Mesenchymal stem cell (in vitro differentiated cells and primary cell): ENCODE measurements around the gene SYTL3.
A peak's percentile ranks its signal among the peaks of the same experiment; 100 is the strongest.
"Not testable (repeated sequence)": the region's sequence is repeated elsewhere in the genome, so short reads cannot be mapped to it uniquely, and the experiment has no call there.

Source experiments
- DNase-seq: peaks from one replicate; pipeline ENCODE4 v3.0.0-alpha.2; 2013
- H2AFZ ChIP-seq: one replicate; pipeline ENCODE4 v1.6.1; 2013; ENCODE audit warnings: low read depth, mild to moderate bottlenecking, control low read depth, inconsistent platforms, low read length, moderate library complexity
- H2AK5ac ChIP-seq: 2 replicates; pipeline ENCODE4 v1.6.1; 2013; ENCODE audit warnings: low read length, moderate library complexity, mild to moderate bottlenecking, inconsistent platforms; ENCODE audit not compliant: severe bottlenecking
- H2BK120ac ChIP-seq: one replicate; pipeline ENCODE4 v1.6.1; 2013; ENCODE audit warnings: low read depth, mild to moderate bottlenecking, inconsistent platforms, low read length, moderate library complexity
- H2BK12ac ChIP-seq, 2 experiments: one replicate each; pipeline ENCODE4 v1.6.1; 2013; ENCODE audit warnings: inconsistent platforms in 2 of 2, low read length in 2 of 2, mild to moderate bottlenecking in 2 of 2, moderate library complexity in 2 of 2, control low read depth in 1 of 2
- H2BK15ac ChIP-seq: one replicate; pipeline ENCODE4 v1.6.1; 2013; ENCODE audit warnings: mild to moderate bottlenecking, low read depth, inconsistent platforms; ENCODE audit not compliant: poor library complexity, severe bottlenecking
- H2BK5ac ChIP-seq: 2 replicates; pipeline ENCODE4 v1.6.1; 2013; ENCODE audit warnings: low read depth, mild to moderate bottlenecking, low read length, control low read depth, inconsistent platforms; ENCODE audit not compliant: poor library complexity, severe bottlenecking
- H3K14ac ChIP-seq, 2 experiments: one replicate each; pipeline ENCODE4 v1.6.1; 2013; ENCODE audit warnings: inconsistent platforms in 2 of 2, low read length in 2 of 2, control low read depth in 1 of 2, mild to moderate bottlenecking in 1 of 2, moderate library complexity in 1 of 2
- H3K18ac ChIP-seq, 2 experiments: one replicate each; pipeline ENCODE4 v1.6.1; 2013; ENCODE audit warnings: inconsistent platforms in 2 of 2, low read length in 2 of 2, control low read depth in 1 of 2, low read depth in 1 of 2, mild to moderate bottlenecking in 1 of 2
- H3K23ac ChIP-seq, 2 experiments: one replicate each; pipeline ENCODE4 v1.6.1; 2013; ENCODE audit warnings: inconsistent platforms in 2 of 2, low read length in 2 of 2, mild to moderate bottlenecking in 2 of 2, moderate library complexity in 2 of 2, control low read depth in 1 of 2
- H3K27ac ChIP-seq: 2 replicates; pipeline ENCODE4 v1.5.1; 2013; ENCODE audit warnings: mild to moderate bottlenecking, moderate library complexity, low read length, control low read depth, inconsistent platforms; ENCODE audit not compliant: poor library complexity, severe bottlenecking
- H3K27me3 ChIP-seq, 2 experiments: 2 replicates each; pipeline versions ENCODE4 v1.6.1 to v1.7.0; 2013; ENCODE audit warnings: low read length in 2 of 2, mild to moderate bottlenecking in 2 of 2, moderate library complexity in 2 of 2, control low read depth in 1 of 2, inconsistent platforms in 1 of 2; ENCODE audit not compliant: control insufficient read depth in 1 of 2, insufficient read depth in 1 of 2
- H3K36me3 ChIP-seq, 2 experiments: 2 replicates each; pipeline versions ENCODE4 v1.6.1 to v1.7.0; 2013; ENCODE audit warnings: low read length in 2 of 2, control low read depth in 1 of 2, inconsistent platforms in 1 of 2, low read depth in 1 of 2, mild to moderate bottlenecking in 1 of 2; ENCODE audit not compliant: insufficient read depth in 2 of 2, control insufficient read depth in 1 of 2
- H3K4ac ChIP-seq, 2 experiments: one replicate each; pipeline ENCODE4 v1.6.1; 2013; ENCODE audit warnings: inconsistent platforms in 2 of 2, low read length in 2 of 2, mild to moderate bottlenecking in 2 of 2, moderate library complexity in 2 of 2, control low read depth in 1 of 2, low read depth in 1 of 2
- H3K4me1 ChIP-seq: 2 replicates; pipeline ENCODE4 v1.6.1; 2013; ENCODE audit warnings: low read depth, low read length, control low read depth; ENCODE audit not compliant: control insufficient read depth, insufficient read depth
- H3K4me2 ChIP-seq: 2 replicates; pipeline ENCODE4 v1.6.1; 2013; ENCODE audit warnings: low read length, mild to moderate bottlenecking, inconsistent platforms; ENCODE audit not compliant: poor library complexity, severe bottlenecking
- H3K4me3 ChIP-seq, 2 experiments: 2 replicates each; pipeline versions ENCODE4 v1.5.1 to v1.7.0; 2013; ENCODE audit warnings: low read length in 2 of 2, mild to moderate bottlenecking in 2 of 2, control low read depth in 1 of 2, low read depth in 1 of 2; ENCODE audit not compliant: insufficient read depth in 1 of 2
- H3K79me1 ChIP-seq: replicated peaks from 2 replicates; pipeline ENCODE4 v1.6.1; 2013; ENCODE audit warnings: mild to moderate bottlenecking, control low read depth, low read length, inconsistent platforms; ENCODE audit not compliant: poor library complexity, severe bottlenecking
- H3K9ac ChIP-seq: 2 replicates; pipeline ENCODE4 v1.7.0; 2013; ENCODE audit warnings: mild to moderate bottlenecking, low read length, moderate library complexity
- H3K9me3 ChIP-seq: 2 replicates; pipeline ENCODE4 v1.7.0; 2013; ENCODE audit warnings: mild to moderate bottlenecking, low read length; ENCODE audit not compliant: control insufficient read depth
- H4K8ac ChIP-seq: one replicate; pipeline ENCODE4 v1.6.1; 2013; ENCODE audit warnings: inconsistent platforms, mild to moderate bottlenecking, low read length, moderate library complexity
- H4K91ac ChIP-seq: one replicate; pipeline ENCODE4 v1.6.1; 2013; ENCODE audit warnings: mild to moderate bottlenecking, low read length, inconsistent platforms
- WGBS: methylation state at CpG from one replicate; pipeline ENCODE4 v1.1.7; 2013; ENCODE audit warnings: mixed read lengths; 5-methylcytosine and 5-hydroxymethylcytosine counted together

The SYTL3 gene

DNA sequence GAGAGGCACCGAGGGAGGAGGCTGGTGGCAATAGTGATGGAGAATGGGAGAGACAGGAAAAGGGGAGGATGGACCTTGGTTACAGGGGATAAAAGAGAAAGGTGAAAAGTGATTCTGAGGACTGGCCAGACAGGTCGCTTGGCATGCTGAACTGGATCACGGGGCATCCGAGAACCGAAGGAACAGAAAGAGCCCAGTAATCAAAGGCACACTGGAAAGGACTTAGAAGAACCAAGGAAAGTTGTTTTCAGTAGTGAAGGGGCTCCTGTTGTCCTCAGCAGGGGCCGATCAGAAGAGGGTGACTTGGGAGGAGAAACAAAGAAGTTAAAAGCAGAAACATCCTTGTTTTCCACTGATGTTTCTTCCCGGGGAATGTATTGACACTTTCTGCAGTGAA is 18.9 kb downstream of the SYTL3 start:
- Histone ChIP-seq H3K27me3 (peaks cover 0 to 6% of the 10 kb centered on the region in 2 experiments), H3K9ac (no peak overlapping the region), H3K36me3 (peaks cover 0 to 5% of the 10 kb centered on the region in 2 experiments), H2AK5ac (no peak overlapping the region), H3K9me3 (no peaks in the 10 kb centered on the region), H2BK15ac (no peak overlapping the region), H3K79me1 (no peaks in the 10 kb centered on the region), H2AFZ (no peak overlapping the region), H3K27ac (no peak overlapping the region), H4K91ac (no peak overlapping the region), H3K4me2 (no peak overlapping the region), H2BK12ac (no peak overlapping the region), H3K4me3 (no peak overlapping the region), H4K8ac (no peak overlapping the region), H3K4ac (no peak overlapping the region), H3K18ac (peak overlapping the region in 1 of 2 experiments; percentile 7), H2BK120ac (no peak overlapping the region), H3K23ac (no peak overlapping the region), H2BK5ac (no peak overlapping the region), H3K14ac (no peak overlapping the region), H3K4me1 (peaks cover 1% of the 10 kb centered on the region)
- WGBS: 85% methylated on average over 7 of the region's 7 CpGs
- no peak for DNase-seq

GRCh38 chr6:158669145-158670035 is 19.5 kb downstream of the SYTL3 start:
- Histone ChIP-seq H3K27ac (no peak overlapping the region), H3K14ac (no peak overlapping the region), H2BK5ac (no peak overlapping the region), H3K4me2 (no peak overlapping the region), H3K4me1 (peaks cover 1% of the 10 kb centered on the region), H3K4me3 (no peak overlapping the region), H4K8ac (no peak overlapping the region), H3K9ac (no peak overlapping the region), H2BK120ac (no peak overlapping the region), H2BK15ac (no peak overlapping the region), H3K9me3 (no peaks in the 10 kb centered on the region), H3K4ac (no peak overlapping the region), H3K27me3 (peaks cover 0 to 6% of the 10 kb centered on the region in 2 experiments), H3K23ac (no peak overlapping the region), H3K18ac (no peak overlapping the region), H2BK12ac (no peak overlapping the region), H3K36me3 (peaks cover 0 to 5% of the 10 kb centered on the region in 2 experiments), H2AK5ac (no peak overlapping the region), H4K91ac (no peak overlapping the region), H2AFZ (no peak overlapping the region), H3K79me1 (no peaks in the 10 kb centered on the region)
- DNase-seq: no peak
- 87% methylated on average over 6 of the region's 7 CpGs for WGBS

GRCh38 chr6:158672119-158672518 is 22.3 kb downstream of the SYTL3 start:
- not testable (repeated sequence) for H3K27ac ChIP-seq, H3K4me2 ChIP-seq, H3K4me3 ChIP-seq, DNase-seq, H3K14ac ChIP-seq, H3K27me3 ChIP-seq, H2BK5ac ChIP-seq, H2BK15ac ChIP-seq, H3K9me3 ChIP-seq, H2AFZ ChIP-seq, H3K4me1 ChIP-seq, H2AK5ac ChIP-seq, H3K36me3 ChIP-seq, H3K4ac ChIP-seq, H4K91ac ChIP-seq, H3K9ac ChIP-seq, H3K23ac ChIP-seq, H3K18ac ChIP-seq, H2BK120ac ChIP-seq, H3K79me1 ChIP-seq, H4K8ac ChIP-seq, H2BK12ac ChIP-seq
- WGBS: 83% methylated on average over 8 of the region's 8 CpGs

DNA sequence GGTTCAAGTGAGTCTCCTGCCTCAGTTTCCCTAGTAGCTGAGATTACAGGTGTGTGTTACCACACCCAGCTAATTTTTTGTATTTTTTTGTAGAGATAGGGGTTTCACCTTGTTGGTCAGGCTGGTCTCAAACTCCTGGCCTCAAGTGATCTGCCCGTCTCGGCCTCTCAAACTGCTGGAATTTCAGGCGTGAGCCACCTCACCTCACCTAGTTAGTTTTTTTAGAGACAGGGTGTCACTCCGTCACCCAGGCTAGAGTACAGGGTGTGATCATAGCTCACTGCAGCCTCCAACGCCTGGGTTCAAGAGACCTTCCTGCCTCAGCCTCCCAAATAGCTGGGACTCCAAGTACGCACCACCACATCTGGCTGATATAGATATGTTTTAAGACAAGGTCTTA is 22.9 kb downstream of the SYTL3 start:
- Histone ChIP-seq H3K27me3 (no peaks in the 10 kb centered on the region), H2BK15ac (no peak overlapping the region), H3K4me3 (no peak overlapping the region), H2BK120ac (no peak overlapping the region), H3K4me1 (no peaks in the 10 kb centered on the region), H3K9ac (no peak overlapping the region), H3K9me3 (no peaks in the 10 kb centered on the region), H2BK5ac (no peak overlapping the region), H2AFZ (no peak overlapping the region), H3K4ac (no peak overlapping the region), H4K8ac (no peak overlapping the region), H2BK12ac (no peak overlapping the region), H3K14ac (no peak overlapping the region), H3K18ac (no peak overlapping the region), H3K4me2 (no peak overlapping the region), H3K79me1 (no peaks in the 10 kb centered on the region), H4K91ac (no peak overlapping the region), H2AK5ac (no peak overlapping the region), H3K27ac (no peak overlapping the region), H3K36me3 (no peaks in the 10 kb centered on the region), H3K23ac (no peak overlapping the region)
- WGBS: 98% methylated on average over 5 of the region's 6 CpGs
- no peak for DNase-seq
